SW 1271 (cell line): ENCODE results near the gene LRRC8D.

Experiments
- DNase-seq, 2 experiments: peaks; one replicate each; lab custom pipeline; 2025; lab: John Stamatoyannopoulos, UW

Gene LRRC8D

DNA sequence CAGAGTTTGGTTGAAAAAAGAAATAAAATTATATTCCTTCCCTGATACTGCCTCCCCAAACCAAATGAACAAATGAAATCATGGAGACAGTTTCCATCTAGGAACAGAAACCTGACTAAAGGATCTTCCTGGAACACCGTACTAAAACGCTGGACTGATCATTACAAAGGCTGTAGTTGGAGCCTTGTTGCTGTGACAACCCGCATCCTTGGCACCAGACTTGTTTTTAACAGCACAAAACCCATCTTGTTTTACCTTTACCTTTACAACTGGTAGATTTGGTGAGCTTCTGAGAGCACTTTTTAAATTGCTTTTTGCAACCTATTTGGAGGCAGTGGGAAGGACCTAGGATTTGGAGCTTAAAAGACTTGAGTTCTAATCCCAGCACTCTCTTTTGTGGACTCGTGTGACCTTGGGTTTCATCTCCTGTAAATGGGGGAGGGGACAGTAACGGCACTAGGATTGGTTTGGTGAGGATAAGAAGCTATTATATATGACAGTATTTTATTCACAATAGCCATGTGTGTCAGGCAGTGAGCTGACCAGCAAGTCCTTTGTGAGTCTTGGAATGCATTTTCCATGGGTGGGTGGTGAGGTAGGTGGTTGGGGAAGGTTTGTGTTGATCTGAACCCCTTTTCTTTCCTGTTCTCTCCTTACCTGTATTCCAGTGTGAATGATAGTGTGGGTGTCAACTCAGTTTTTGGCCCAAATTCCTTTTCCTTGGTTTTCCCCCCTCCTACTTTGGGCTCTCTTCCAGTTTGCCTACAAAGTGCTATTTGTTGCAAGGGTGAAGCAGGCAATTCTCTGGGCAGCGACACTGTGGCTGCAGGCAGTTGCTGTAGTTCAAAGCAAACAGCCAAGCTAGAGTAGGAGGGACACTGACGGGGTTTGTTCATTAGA is 12.6 kb downstream of the LRRC8D start:
- DNase-seq: no peak

DNA sequence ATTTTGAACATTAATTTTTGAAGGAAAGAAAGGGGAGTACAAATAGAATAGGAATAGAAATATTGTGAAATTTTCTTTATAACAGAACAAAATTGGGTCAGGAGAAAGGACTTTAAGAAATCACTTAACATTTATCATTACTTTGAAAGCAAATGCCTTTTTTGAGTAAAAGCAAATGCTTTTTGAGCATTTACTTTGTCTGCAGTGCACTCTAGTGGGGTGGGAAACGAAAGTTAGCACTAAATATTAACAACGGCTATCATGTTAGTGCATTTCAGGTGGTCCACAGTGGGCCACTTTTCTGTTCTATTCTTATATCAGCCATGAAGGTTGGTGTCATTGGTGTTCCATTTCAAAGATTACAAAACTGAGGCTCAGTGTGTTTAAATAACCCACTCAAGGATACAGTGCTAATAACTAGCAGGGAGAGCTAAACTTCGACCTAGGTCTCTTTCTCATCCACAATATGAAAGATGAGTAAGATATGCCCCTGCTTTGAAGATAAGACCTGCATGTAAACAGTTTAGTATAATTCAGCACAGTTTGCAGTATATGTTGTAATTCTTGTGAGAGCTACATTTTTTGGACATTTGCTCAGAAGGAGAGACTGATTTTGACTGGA is 13.4 kb downstream of the LRRC8D start:
- DNase-seq: no peak

DNA sequence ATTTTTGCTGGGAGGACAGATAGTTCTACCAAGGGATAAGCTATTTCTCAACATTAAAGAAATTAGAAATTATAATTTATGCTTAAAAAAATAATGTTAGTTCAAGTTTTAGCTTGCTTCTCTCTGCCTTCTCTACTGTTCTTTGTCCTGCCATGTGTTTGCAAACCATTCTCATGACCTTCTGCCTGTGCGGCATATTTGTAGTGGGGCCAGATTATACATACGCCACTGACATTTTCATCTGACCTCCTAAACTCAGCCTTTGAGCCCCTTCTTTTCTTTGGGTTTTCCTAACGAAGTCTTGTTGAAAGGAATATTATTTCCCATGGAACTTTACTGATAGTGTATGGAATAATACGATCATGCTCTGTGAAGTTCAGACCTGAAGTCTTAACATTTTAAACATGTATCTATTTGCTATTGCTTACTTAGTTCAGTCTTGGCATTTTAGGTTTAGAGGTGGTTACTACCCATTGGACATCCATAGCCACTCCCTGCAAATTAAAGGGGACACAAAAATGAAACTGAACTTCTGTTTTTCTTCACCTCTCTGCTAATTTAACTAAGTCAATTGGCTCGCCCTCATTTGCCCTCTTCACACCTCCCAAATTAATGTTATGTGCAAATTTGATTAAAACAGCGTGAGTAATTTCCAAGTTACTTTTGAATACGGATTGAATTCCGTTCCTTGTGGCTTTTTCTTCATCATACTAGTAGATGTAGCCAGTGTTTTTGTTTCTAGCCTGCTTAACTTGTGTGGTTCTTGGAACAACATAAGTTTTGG is 15.6 kb downstream of the LRRC8D start:
- DNase-seq: no peak

DNA sequence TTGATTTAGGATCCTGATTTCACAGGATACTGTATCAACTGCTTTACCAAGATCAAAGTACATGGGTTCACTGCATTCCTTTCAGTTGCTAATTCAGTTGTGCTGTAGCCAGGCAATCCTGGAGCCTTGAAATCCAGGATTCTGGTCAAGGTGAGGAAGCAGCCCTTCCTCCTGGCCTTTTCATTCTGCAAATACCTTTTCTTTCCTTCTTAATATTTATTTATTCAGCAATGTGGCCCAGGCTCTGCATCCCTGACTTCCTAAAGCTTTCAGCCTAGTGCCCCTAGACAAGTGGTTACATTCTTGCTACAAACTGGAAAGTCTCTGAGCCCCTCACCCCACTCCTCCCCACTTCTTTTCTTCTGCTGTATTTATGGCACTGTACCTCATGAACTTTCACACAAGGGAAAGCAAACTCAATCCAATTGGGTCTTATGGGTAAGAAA is 16.2 kb downstream of the LRRC8D start:
- no peak for DNase-seq

DNA sequence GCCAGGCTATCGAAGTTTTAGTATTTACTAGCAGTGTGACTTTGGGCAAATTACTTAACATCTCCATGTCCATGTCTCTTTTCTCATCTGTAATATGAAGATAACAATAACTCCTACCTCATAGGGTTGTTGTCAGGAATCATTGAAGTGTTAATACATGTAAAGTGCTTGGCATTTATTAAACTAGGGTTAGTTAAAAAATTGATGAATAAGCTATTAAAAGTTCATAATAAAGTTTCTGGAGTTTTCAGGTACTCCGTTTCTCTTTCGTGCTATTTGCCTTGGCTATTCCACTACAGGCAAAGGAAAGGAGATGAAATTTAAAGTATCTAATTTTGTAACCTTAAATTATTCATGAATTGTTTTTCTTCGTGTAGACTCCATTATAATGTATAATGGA is 16.7 kb downstream of the LRRC8D start:
- no peak for DNase-seq

DNA sequence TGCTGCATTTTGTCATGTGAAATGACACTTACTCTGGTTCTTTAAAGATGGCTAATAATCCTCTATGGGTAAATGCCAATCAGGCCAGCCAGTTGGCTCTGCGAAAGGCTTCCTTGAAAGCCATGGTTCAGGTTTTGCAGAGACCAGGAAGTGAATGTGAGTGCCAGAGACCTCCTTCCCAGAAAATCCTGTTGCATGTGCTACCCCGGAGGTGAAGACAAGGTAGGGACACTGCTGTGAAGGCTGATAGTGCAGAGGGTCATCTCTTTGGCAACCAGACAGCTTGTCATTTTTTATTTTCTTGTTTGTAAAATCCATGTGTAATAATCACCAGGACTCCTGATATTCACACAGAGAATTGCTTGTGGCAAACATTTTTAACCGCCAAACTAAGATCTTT is 18.7 kb downstream of the LRRC8D start:
- DNase-seq: no peak

DNA sequence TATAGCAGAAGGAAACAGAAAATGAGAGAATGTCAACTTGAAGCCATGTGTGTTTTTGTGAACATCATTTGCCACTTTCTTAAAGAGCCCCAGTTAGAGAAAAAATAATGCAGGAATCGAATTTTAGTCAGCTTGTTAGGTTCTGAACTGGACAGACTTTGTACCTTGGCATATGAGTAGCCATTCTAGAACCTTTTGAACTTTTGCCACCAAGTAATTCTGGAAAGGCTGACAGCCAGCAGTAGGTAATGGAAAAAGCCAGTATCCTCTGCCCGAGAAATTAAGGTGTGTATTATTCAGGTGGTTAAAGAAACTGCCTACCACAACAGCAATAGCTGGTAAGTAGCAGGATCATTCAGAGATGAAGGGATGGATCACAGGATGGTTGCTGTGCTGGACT is 20.7 kb downstream of the LRRC8D start:
- DNase-seq: no peak

DNA sequence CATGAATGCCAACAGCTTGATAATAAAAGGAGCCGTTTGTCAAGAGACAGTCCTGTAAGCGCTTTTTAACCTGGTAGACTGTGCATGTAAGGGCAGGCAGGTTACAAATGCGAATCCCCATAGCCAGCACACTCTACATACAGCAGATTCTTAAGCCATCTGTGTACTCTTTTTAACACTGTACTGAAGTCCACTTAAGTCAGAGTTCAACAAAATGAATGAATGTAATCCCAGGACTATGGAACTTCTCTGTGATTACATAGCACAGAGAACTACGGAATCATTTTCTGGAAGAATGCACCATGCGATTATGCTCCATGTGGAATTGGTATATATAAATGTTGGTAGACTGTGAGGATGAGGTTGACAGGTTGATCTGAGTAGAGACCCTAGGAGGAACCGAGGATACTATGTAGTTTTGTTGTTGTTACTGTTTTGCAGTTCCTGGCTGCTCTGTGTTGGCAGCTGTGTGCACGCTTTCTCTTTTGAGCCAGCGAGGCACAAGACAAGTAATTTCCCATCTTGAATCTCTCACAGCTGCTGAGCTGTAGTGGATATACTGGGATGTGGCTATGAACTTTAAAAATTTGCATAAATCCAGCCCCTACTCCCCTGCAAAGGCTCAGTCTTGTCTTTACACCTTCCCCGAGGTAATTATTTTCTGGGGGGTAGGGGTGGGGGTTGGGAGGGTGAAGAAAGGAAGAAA is 21.9 kb downstream of the LRRC8D start:
- no peak for DNase-seq

DNA sequence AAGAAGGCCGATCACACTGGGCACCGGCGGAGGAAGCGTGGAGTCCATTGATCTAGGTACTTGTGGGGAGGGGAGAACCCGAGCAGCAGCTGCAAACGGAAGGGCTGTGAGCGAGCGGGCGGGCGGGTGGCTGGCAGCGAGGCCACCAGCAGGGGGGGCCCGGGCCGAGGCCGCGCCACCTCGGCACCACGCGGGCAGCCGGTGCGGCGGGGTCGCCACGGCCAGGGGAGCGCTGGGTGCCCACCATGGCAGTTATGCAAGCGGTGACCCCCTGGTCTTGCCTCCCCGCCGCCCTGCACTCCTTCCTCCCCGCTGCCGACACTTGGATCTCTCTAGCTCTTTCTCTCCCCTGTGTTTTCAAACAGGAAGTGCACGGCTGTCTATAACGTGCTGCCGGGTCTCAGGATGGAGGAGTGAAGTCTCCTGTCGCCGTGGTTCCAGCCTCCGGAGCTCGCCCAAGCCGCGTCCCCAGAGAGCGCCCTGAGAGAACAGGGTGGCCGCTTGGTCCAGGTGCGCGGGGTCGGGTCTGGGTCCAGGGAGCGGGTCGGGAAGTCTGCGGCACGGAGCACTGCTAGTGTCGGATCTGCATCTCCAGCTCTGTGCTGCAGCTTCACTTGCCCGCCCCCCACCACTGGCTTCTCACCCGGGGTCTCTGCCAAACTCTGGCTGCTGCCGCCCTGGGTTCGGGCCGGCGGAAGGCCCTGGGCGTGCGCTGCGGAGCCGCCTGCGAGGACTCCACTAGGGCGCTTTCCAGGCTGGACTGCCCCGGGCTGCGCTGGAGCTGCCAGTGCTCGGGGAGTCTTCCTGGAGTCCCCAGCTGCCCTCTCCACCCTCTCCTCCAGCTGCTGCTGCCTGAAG is 22.7 kb downstream of the LRRC8D start:
- DNase-seq: peak in 1 of 2 experiments; percentile 65

DNA sequence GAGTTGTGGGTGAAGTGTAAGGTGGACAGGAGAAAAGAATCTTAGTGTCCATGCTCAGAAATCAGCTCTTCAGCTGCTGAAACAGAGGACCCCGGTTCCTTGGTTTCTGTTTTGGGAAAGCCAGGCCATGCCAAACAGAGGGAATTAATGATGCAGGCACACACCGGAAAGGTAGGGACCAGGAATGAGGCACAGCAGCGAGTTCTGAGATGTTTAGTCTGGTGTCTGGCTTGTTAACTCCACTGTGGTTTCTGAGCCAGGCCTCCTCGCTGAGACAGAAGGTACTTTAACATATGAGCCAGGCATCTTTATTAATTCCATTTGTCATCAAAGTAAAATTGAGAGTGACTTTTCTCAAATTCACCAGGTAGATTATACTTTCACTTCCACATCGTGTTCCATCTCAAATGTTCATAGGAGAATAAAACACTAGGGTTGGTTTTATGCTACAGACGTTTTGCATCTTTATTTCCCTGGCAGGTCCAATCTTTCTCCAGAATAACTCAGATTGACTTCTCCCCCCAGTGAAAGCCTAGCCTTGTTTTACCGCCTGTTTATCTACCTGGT is 23.5 kb downstream of the LRRC8D start:
- DNase-seq: peak in 1 of 2 experiments; percentile 46

DNA sequence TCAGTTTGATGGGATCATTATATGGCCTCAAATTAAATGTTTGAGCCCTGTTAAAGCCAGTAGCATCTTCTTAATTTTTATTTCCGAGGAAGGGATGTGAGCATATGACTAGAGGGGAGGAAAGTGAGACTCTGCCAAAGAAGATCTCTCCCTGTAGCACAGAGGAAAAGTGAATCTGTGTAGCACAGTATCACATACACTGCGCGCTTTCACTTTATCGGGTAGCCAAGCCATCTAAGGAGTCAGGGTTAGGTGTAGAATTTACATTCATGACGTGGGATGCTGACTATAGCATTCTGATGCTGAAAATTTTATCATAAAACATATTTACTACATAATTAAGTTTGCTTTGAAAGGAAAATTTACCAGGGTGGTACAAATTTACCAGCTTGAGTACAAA is 24.0 kb downstream of the LRRC8D start:
- DNase-seq: no peak

DNA sequence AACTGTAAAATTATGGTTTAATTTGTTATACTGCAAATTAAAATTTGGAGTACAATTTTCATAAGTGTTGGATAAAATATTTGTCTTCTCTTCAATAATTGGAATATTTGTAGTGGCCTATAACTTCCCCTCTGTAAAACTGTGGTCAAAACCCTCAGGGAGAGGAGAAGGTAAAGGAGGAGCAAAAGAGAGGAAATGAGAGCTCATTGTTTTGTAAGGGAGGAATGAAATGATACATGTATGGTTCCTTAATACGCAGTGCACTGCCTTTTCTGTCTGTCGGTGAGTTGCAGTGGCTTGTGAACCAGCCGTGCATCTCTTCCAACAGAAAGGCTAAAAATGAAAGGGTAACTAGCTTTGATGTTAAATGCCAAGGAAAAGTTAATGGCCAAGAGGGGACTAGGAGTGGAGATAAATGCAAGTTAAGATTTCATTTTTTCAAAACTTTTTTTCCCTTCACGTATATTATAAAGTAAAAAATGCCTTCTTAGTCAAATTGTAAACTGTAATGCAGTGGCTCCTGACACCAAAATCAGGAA is 26.4 kb downstream of the LRRC8D start:
- DNase-seq: no peak

DNA sequence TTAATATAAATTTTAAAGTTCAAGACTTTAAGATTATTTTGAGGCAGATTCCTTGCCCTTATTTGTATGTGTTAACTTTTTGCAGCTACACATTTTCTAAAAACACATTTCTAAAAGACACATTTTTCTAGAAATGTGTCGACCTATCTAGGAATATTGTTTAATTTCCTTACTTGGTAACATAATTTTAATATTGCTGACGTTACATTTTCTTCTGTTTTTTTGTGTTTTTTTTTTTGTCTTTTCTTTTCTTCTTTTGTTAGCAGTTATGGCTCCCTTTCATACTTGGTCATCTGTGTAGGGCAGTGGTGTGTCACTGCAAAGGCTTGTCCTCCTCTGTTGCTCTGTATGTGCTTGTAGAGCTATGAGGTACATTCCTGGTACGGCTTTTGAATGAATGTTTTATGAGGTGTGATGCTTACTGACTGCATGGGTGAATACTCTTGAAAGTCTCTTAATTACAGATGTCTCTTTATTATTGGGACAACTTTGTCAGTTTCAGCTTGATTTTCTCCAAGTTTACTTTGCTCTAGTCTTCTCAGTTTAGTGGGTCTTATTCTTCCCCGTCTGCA is 30.1 kb downstream of the LRRC8D start:
- no peak for DNase-seq

DNA sequence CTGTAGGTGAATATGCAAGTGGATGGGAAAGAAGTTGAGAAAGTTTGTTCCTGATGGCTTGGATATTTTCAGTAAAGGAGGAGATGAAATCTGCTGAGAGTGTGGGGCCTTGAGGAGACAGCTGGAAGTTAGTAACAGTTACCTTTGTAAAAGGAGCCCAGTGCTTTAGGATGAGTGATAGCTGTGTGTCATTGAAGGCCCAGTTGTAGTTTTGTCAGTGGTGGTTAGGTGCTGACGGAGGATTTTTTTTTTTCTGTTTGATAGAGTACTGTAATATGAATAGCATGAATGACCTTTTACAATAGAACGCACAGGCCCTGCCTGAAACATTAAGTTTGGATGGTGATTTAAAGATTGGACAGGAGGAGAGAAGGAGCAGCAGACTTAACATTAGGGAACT is 33.3 kb downstream of the LRRC8D start:
- no peak for DNase-seq

DNA sequence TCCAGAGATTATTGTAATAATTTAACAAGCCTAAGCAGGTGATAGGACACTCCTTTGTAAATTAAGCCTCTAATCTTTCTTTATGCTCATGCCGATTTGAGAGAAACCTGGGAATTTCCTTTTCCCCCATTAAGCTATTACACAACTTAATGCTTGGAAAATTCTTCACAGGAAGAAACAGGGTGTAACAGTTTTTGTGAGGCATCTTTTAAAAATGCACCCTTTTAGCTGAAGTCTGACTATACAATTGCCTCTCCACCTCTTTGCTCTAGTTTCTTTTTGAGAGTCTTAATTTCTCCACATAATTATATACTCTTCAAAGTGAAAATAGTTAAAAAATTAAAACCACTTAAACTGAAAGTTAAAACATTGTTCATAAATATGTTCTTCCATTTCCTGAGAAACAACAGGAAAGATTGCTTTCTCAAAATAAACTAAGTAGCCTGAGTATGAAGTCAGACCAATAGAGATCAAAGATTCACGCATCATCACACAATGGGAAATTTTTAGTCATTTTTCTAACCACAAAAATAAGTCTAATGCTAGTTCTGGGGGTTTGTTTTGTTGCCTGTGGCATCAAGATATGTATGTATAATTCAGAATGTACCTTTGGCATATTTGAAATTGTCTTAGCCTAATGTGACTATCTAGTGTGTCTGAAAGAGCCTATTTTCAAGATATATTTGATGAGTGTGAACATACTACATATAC is 34.7 kb downstream of the LRRC8D start:
- peak in 1 of 2 experiments; percentile 39 for DNase-seq

DNA sequence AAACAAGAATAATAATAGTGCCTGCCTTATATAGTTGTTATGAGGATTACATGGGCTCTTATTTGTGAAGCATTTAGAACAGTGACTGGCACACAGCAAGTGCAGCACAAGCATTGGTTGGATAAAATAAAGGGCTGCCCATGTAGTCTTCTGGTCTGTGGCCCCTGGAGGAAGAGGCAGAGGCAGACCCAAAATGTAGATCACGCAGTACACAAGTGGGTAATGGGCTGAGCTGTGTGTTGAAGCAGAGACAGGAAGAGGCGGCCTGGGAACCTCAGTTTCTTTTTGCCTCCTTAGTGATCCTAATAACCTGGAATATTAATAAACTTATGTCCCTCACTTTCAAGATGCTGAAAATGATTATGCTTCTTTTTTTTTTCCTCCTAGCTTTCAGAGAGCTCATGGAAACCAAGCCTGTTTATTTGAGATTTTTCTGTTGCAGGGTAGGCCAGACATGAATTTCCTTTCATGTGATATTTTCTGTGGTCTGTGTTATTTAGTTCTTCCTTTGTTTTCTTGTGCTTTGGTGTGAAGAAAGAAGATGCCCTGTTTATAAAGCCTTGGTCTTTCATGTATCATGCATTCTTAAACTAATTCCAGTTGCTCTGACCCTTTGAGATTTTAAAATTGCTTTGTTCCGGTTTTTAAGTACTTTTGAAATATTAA is 42.5 kb downstream of the LRRC8D start:
- no peak for DNase-seq

DNA sequence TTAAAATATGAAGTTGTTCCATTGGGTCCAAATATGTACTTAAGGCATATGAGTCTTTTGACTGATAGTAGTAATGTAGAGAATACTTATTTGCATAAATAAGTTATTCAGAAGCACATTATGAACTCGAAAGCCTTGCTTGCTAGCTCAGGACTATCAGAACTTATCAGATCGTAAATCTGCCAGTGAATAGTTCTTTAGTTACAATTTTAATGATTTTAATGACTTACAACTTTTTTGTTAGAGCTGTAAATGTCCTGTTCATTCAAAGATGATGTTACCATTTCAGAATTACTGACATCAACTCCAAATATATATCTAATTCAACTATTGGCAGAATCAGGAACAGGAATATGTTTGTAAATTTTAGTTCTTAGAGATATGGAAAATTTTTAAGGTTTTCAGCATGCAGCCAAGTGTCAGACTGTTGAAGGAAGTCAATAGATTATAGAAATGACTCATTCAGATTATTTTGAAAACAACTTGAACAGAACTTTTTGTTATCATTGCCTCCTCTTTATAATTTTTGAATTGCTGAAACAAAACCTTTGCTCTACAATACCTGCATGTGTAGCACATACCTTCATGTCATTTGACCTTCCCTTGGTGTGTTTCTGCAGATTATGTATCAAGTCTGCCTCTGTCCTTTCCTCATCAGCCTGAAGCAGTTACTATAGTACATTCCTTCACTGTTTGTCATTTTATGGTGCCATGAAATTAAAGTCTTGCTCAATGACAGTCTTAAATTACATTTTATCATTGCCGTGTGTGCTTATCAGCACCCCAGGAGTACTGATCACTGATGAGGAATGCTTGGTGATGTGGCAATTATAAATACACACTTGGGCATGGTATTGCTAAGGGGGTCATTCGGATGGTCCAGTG is 44.9 kb downstream of the LRRC8D start:
- DNase-seq: peak; percentile 37 to 78

DNA sequence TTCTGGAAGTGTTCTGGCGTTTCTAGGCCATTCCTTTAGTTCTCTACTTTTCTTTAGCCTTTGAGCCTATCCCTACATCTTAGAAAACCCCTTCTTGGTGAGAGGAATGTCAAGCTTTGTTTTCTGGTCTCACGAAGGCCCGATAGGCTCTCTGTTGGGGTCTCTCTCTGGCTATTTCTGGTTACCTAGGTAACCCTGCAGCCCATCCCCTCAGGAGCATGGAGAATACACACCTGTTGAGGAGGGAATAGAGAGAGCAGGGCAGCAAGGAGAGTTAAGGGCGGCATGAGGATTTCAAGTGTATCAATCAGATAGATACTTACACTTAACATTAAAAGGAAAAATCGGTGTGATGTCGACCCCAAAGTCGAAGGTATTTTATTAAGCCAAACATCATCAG is 45.7 kb downstream of the LRRC8D start:
- no peak for DNase-seq
